NT2/D1 (cell line): ENCODE data around the gene RAB7A.

Experiments
- YY1 ChIP-seq: IDR thresholded peaks from 2 replicates; pipeline ENCODE4 v1.6.1; 2011; ENCODE audit not compliant: insufficient read length, insufficient read depth
- ZNF274 ChIP-seq: IDR thresholded peaks from 2 replicates; pipeline ENCODE4 v1.6.1; 2011; ENCODE audit warnings: mild to moderate bottlenecking, low read depth, low read length

DNA sequence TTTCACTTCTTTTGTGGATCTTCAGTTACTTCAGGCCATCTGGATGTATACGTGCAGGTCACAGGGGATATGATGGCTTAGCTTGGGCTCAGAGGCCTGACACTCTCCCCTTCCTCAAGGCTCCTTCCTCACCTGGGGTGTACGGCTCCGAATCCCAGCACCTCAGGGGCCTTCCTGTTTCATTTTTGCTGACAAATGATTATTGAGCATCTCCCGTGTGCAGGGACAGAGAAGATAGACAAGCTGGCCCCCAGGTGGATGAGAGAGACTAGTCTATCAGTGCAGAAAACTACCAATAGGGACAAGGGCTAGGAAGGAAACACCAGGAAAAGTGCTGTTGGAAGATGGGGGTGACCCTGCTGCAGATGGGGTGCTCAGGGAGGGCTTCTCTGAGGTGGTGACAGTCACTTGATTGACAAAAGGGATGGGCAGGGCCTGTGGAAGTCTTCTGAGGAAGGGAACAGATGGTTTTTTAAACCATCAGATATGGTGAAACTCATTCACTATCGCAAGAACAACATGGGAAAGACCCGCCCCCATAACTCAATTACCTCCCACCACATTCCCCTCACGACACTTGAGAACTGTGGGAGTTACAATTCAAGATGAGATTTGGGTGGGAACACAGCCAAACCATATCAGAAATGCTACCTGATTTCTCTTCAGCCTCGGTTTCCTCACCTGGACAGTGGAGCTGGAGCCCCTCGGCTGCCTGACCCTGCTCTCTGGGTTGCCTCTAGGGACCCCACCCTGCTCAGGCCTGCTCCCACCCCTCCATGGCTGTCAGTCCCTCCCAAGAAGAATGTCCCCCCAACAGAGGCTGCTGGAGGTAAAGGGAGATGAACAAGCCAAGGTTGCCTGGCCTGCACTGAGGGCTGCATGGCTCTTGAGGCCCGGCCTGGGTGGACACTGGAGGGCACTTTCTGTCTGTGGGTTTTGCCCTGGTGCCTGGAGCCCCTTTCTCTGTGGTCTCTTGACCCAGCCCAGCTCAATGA lies 116.2 kb downstream of the RAB7A start:
- TF ChIP-seq YY1 (no peak), ZNF274 (no peak)
